GM18519 (cell line): Measurements from ENCODE around the gene CYTH1.

ENCODE experiments used
- ATAC-seq: cut with Tn5 transposase; IDR thresholded peaks from one replicate; pipeline ENCODE4 v1.9.1; 2021; ENCODE audit warnings: mild to moderate bottlenecking, moderate library complexity; ENCODE audit not compliant: unreplicated experiment, low FRiP score

Gene CYTH1

GRCh38 chr17:78718575-78719208 lies 63.4 kb downstream of the CYTH1 start:
- ATAC-seq, result no peak

GRCh38 chr17:78717431-78717980 lies 64.6 kb downstream of the CYTH1 start:
- no peak for ATAC-seq

GRCh38 chr17:78716814-78717393 lies 65.2 kb downstream of the CYTH1 start:
- ATAC-seq, result no peak

- ATAC-seq, result no peak
Observed at GRCh38 chr17:78716292-78716691, 65.8 kb downstream of the CYTH1 start.

GRCh38 chr17:78715876-78716275 lies 66.2 kb downstream of the CYTH1 start:
- no peak for ATAC-seq

- no peak for ATAC-seq
Observed at GRCh38 chr17:78715000-78715771, 66.9 kb downstream of the CYTH1 start.

- ATAC-seq, result no peak
Observed at GRCh38 chr17:78714534-78714933, 67.5 kb downstream of the CYTH1 start.

- no peak for ATAC-seq
Observed at GRCh38 chr17:78712043-78712442, 70.0 kb downstream of the CYTH1 start.

GRCh38 chr17:78710607-78711006 lies 71.5 kb downstream of the CYTH1 start:
- ATAC-seq, result no peak

- no peak for ATAC-seq
Observed at GRCh38 chr17:78709751-78710181, 72.3 kb downstream of the CYTH1 start.

GRCh38 chr17:78709119-78709681 lies 72.9 kb downstream of the CYTH1 start:
- ATAC-seq, result peak; percentile 42

- no peak for ATAC-seq
Observed at GRCh38 chr17:78708510-78708973, 73.5 kb downstream of the CYTH1 start.

- ATAC-seq, result no peak
Observed at GRCh38 chr17:78707923-78708322, 74.2 kb downstream of the CYTH1 start.

- no peak for ATAC-seq
Observed at GRCh38 chr17:78707016-78707415, 75.1 kb downstream of the CYTH1 start.

- ATAC-seq, result no peak
Observed at GRCh38 chr17:78706271-78706915, 75.7 kb downstream of the CYTH1 start.

- no peak for ATAC-seq
Observed at GRCh38 chr17:78705071-78705470, 77.0 kb downstream of the CYTH1 start.

- no peak for ATAC-seq
Observed at GRCh38 chr17:78704594-78704993, 77.5 kb downstream of the CYTH1 start.

- no peak for ATAC-seq
Observed at GRCh38 chr17:78697554-78698343, 84.3 kb downstream of the CYTH1 start.

GRCh38 chr17:78697122-78697521 lies 85.0 kb downstream of the CYTH1 start:
- no peak for ATAC-seq
